K562 (cell line): ENCODE measurements around the gene SPTBN4. TPM values are rescaled to one million over a fixed set of nuclear protein-coding genes. Genes with fewer than 3 reads are reported as not detected.

Source experiments
- MCM3 ChIP-seq: fragments of 450-650 bp; IDR thresholded peaks from 2 replicates; pipeline ENCODE4 v1.6.1; 2016
- POLR2H ChIP-seq: IDR thresholded peaks from 2 replicates; pipeline ENCODE4 v1.6.1; 2016; ENCODE audit warnings: missing genetic modification characterization, low read depth, mild to moderate bottlenecking, control low read depth, missing compliant biosample characterization, moderate library complexity
- RCOR1 ChIP-seq, 2 experiments: IDR thresholded peaks; 2 replicates each; pipeline ENCODE4 v1.6.1; 2012; ENCODE audit warnings: low read depth in 2 of 2, low read length in 2 of 2, borderline replicate concordance in 1 of 2, improper control_type of control experiment in 1 of 2
- SMARCA5 ChIP-seq: fragments of 450-650 bp; IDR thresholded peaks from 2 replicates; pipeline ENCODE4 v1.6.1; 2016
- ZBTB7A ChIP-seq: IDR thresholded peaks from 2 replicates; pipeline ENCODE4 v1.6.1; 2011; ENCODE audit warnings: low read depth, mild to moderate bottlenecking, low read length, moderate library complexity, borderline replicate concordance; ENCODE audit not compliant: control insufficient read depth
- polyA plus RNA-seq, 8 experiments: library from polyadenylated mRNA; depleted of rRNA in 4 of 8; stranded (reverse) in 5 of 8; unstranded in 3 of 8; fragments of >200 nt; fragmentation: Nextera tagmentation in 2 of 8; fragmentation: Illumina TruSeq in 1 of 8; extraction: Ambion mirVana in 2 of 8; extraction: Trizol in 1 of 8; gene quantifications; 2 replicates each; pipeline versions ENCODE4 v1.2.1 to v1.2.3, GENCODE V29; 2011 to 2014; ENCODE audit warnings: inconsistent platforms in 1 of 8, missing spikeins in 1 of 8
- total RNA-seq, 7 experiments: library from RNA; depleted of rRNA in 6 of 7; stranded (reverse); fragments of >200 nt in 6 of 7; fragmentation: Illumina TruSeq in 2 of 7; extraction: Trizol in 2 of 7; gene quantifications; 2 replicates each; pipeline versions ENCODE4 v1.2.1 to v1.2.3, GENCODE V29; 2011 to 2021; ENCODE audit warnings: low replicate concordance in 1 of 7
- TF ChIP-seq, protein P1 (sequence below): fragments of 450-650 bp; IDR thresholded peaks from 2 replicates; pipeline ENCODE4 v1.6.1; 2014; ENCODE audit warnings: low read depth, mild to moderate bottlenecking, moderate library complexity, borderline replicate concordance
- TF ChIP-seq, protein P2 (sequence below): fragments of 450-650 bp; formaldehyde crosslinking; IDR thresholded peaks from 2 replicates; pipeline ENCODE4 v1.4.0; 2020; ENCODE audit warnings: mild to moderate bottlenecking, mixed read lengths
- TF ChIP-seq, protein P3 (sequence below), 2 experiments: fragments of 450-650 bp in 1 of 2; sonication (generic) in 1 of 2; formaldehyde crosslinking in 1 of 2; IDR thresholded peaks; 2 replicates each; pipeline versions ENCODE4 v1.7.1 to v1.9.0; 2016 to 2022; ENCODE audit warnings: inconsistent platforms in 1 of 2, mild to moderate bottlenecking in 1 of 2, missing genetic modification reagents in 1 of 2

The SPTBN4 gene
- total and polyA plus RNA-seq, 9 of the 15 experiments (the other 6 are each of a cell fraction or from before 2014, with no cell fraction given) = 0.01 to 1.5 (median 0.86) TPM

DNA sequence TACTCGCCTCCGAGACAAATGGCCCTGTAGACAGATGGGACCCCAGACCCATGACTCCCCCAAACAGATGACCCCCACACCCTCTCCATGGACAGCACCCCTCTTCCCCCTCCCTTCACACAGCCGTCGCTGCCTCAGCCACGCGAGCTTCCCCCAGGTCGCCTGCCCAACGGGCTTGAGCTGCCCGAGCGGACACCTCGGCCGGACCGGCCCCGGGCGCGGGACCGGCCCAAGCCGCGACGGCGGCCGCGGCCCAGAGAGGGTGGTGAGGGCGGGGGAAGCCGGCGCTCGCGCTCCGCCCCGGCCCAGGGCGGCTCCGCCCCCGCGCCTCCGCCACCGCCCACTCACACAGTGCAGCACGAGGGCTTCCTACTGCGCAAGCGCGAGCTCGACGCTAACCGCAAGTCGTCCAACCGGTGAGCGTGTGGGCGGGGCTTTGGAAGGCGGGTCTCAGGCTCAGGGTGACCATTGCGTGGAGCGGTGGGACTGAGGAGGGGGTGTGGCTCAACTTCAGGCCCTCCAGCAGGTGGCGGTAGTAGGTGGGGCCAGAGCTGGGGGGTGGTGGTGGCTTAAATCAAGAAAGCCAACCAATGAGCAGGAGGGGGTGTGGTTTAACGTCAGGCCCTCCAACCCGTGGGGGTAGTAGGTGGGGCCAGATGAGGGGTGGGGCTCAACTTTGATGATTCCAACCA lies 103.7 kb downstream of the SPTBN4 start (continued):
- peak in 1 of 2 experiments; percentile 47; a peak in 1 of 4 replicates for TF ChIP-seq RCOR1 (IDR thresholded peaks at IDR 0.05; ENCODE audit: borderline replicate concordance in 1 of 2, low read depth in 2 of 2, low read length in 2 of 2)
- TF ChIP-seq, protein P1, sequence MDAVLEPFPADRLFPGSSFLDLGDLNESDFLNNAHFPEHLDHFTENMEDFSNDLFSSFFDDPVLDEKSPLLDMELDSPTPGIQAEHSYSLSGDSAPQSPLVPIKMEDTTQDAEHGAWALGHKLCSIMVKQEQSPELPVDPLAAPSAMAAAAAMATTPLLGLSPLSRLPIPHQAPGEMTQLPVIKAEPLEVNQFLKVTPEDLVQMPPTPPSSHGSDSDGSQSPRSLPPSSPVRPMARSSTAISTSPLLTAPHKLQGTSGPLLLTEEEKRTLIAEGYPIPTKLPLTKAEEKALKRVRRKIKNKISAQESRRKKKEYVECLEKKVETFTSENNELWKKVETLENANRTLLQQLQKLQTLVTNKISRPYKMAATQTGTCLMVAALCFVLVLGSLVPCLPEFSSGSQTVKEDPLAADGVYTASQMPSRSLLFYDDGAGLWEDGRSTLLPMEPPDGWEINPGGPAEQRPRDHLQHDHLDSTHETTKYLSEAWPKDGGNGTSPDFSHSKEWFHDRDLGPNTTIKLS = peak; percentile 37; the same call in 1 of the 2 replicates
- TF ChIP-seq, protein P2, sequence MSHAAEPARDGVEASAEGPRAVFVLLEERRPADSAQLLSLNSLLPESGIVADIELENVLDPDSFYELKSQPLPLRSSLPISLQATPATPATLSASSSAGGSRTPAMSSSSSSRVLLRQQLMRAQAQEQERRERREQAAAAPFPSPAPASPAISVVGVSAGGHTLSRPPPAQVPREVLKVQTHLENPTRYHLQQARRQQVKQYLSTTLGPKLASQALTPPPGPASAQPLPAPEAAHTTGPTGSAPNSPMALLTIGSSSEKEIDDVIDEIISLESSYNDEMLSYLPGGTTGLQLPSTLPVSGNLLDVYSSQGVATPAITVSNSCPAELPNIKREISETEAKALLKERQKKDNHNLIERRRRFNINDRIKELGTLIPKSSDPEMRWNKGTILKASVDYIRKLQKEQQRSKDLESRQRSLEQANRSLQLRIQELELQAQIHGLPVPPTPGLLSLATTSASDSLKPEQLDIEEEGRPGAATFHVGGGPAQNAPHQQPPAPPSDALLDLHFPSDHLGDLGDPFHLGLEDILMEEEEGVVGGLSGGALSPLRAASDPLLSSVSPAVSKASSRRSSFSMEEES (CRISPR knock-in tag) = no peak
- no peak for TF ChIP-seq MCM3
- TF ChIP-seq, protein P3, sequence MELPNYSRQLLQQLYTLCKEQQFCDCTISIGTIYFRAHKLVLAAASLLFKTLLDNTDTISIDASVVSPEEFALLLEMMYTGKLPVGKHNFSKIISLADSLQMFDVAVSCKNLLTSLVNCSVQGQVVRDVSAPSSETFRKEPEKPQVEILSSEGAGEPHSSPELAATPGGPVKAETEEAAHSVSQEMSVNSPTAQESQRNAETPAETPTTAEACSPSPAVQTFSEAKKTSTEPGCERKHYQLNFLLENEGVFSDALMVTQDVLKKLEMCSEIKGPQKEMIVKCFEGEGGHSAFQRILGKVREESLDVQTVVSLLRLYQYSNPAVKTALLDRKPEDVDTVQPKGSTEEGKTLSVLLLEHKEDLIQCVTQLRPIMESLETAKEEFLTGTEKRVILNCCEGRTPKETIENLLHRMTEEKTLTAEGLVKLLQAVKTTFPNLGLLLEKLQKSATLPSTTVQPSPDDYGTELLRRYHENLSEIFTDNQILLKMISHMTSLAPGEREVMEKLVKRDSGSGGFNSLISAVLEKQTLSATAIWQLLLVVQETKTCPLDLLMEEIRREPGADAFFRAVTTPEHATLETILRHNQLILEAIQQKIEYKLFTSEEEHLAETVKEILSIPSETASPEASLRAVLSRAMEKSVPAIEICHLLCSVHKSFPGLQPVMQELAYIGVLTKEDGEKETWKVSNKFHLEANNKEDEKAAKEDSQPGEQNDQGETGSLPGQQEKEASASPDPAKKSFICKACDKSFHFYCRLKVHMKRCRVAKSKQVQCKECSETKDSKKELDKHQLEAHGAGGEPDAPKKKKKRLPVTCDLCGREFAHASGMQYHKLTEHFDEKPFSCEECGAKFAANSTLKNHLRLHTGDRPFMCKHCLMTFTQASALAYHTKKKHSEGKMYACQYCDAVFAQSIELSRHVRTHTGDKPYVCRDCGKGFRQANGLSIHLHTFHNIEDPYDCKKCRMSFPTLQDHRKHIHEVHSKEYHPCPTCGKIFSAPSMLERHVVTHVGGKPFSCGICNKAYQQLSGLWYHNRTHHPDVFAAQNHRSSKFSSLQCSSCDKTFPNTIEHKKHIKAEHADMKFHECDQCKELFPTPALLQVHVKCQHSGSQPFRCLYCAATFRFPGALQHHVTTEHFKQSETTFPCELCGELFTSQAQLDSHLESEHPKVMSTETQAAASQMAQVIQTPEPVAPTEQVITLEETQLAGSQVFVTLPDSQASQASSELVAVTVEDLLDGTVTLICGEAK (IDR thresholded peaks at IDR 0.05) = 0 out of 2 replicates have a peak, but pooled peaks have one; percentile 41
- TF ChIP-seq, protein P3 (CRISPR knock-in tag; IDR thresholded peaks at IDR 0.05) = no peak
- TF ChIP-seq POLR2H (tag) = no peak
- peak; percentile 27 for TF ChIP-seq ZBTB7A
- no peak for TF ChIP-seq SMARCA5
